ENCODE results near the gene FCGR3A. TPM values are rescaled to one million over a fixed set of nuclear protein-coding genes. Genes with fewer than 3 reads are reported as not detected.
"Not testable (repeated sequence)": the region's sequence is repeated elsewhere in the genome, so short reads cannot be mapped to it uniquely, and the experiment has no call there.

FCGR3A gene
- total RNA-seq, 1 experiment from 2014 or later = not detected

DNA sequence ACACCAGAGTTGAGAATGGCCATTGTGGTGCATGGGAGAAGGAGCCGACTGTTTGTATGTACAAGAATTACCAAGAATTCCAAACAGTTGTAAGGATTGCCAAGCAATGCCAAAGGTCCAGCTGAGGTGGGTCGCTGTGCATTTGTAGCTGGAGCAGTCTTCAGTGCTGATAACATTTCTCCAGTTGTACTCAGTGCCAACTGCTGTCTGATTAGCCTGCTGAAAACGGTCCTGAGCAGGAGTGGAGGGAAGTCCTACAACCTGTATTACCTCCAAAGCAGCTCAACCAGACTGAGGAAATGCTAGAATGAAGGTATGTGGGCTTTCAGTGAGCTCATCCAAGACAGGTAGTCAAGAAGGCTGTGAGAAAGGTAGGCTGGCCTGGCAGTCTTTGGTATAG, 6.5 kb upstream of the FCGR3A start:
- H3K4me1 ChIP-seq (replicated peaks; ENCODE audit: insufficient read depth); CTCF ChIA-PET; POLR2A ChIA-PET (ENCODE audit: unreplicated experiment); H4K20me1 ChIP-seq (ENCODE audit: insufficient read depth); H3K4me3 ChIP-seq; H3K79me2 ChIP-seq (ENCODE audit: low read depth); intact Hi-C loops (cut with micrococcal nuclease; ENCODE audit: unreplicated experiment); H3K9me3 ChIP-seq (ENCODE audit: insufficient read depth, low read depth); H3K9me2 ChIP-seq (ENCODE audit: insufficient read depth); H3K4me2 ChIP-seq; H3K27me3 ChIP-seq (ENCODE audit: insufficient read depth, low read depth); H3K27ac ChIP-seq; BruUV-seq (replicated peaks); DNase-seq; H3F3A ChIP-seq (ENCODE audit: insufficient read depth, low read depth); H2AFZ ChIP-seq; H3K36me3 ChIP-seq (ENCODE audit: low read depth): not testable (repeated sequence)

DNA sequence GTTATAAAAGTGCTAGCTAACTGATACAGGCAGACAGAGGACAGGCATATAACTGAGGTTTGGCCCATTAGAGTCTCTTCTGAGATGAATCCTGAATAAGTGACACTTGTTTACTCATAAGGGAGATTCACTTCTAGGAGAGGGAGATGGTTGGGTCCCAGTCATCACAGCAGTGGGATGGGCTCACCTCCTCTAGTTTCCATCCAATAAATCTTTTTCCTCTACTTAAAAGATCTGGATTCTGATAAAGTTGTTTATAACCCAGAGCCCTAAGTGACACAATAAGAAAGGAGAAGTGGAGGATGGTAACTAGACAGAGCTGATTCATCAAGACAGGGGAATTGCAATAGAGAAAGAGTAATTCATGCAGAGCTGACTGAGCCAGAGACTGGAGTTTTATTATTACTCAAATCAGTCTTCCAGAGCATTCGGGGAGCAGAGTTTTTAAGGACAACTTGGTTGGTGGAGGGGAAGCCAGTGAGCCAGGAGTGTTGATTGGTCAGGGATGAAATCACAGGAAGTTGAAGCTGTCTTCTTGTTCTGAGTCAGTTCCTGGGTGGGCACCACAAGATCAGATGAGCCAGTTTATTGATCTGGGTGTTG, 5.3 kb upstream of the FCGR3A start:
- H3K9me3 ChIP-seq (ENCODE audit: insufficient read depth, low read depth); H4K20me1 ChIP-seq (ENCODE audit: insufficient read depth); H3K4me3 ChIP-seq; BruUV-seq (replicated peaks); H3K4me2 ChIP-seq; H3K9me2 ChIP-seq (ENCODE audit: insufficient read depth); POLR2A ChIA-PET (ENCODE audit: unreplicated experiment); H3K27ac ChIP-seq; H3K36me3 ChIP-seq (ENCODE audit: low read depth); intact Hi-C loops (cut with micrococcal nuclease; ENCODE audit: unreplicated experiment); CTCF ChIA-PET; H2AFZ ChIP-seq; H3K27me3 ChIP-seq (ENCODE audit: insufficient read depth, low read depth); H3K4me1 ChIP-seq (replicated peaks; ENCODE audit: insufficient read depth); H3K79me2 ChIP-seq (ENCODE audit: low read depth); H3F3A ChIP-seq (ENCODE audit: insufficient read depth, low read depth): not testable (repeated sequence)
- DNase-seq = peak in 1 of 2 experiments; percentile 33

DNA sequence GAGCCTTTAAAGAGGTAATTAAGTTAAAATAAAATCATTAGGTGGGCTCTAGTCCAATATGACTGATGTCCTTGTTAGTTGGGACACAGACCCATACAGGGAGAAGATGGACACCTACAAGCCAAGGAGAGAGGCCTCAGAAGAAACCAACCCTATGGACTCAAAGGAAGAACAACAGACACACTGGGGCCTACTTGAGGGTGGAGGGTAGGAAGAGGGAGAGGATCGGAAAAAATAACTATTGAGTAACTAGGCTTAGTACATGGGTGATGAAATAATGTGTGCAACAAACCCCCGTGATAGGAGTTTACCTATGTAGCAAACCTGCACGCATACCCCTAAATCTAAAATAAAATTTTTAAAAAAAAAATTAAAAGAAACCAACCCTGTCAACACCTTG, 4.7 kb upstream of the FCGR3A start:
- H3K4me1 ChIP-seq (replicated peaks; ENCODE audit: insufficient read depth); intact Hi-C loops (cut with micrococcal nuclease; ENCODE audit: unreplicated experiment); H3K27ac ChIP-seq; H3K4me2 ChIP-seq; H2AFZ ChIP-seq; DNase-seq; POLR2A ChIA-PET (ENCODE audit: unreplicated experiment); CTCF ChIA-PET; BruUV-seq (replicated peaks); H4K20me1 ChIP-seq (ENCODE audit: insufficient read depth); H3K36me3 ChIP-seq (ENCODE audit: low read depth); H3K4me3 ChIP-seq; H3F3A ChIP-seq (ENCODE audit: insufficient read depth, low read depth); H3K9me3 ChIP-seq (ENCODE audit: insufficient read depth, low read depth); H3K9me2 ChIP-seq (ENCODE audit: insufficient read depth); H3K27me3 ChIP-seq (ENCODE audit: insufficient read depth, low read depth); H3K79me2 ChIP-seq (ENCODE audit: low read depth): not testable (repeated sequence)

DNA sequence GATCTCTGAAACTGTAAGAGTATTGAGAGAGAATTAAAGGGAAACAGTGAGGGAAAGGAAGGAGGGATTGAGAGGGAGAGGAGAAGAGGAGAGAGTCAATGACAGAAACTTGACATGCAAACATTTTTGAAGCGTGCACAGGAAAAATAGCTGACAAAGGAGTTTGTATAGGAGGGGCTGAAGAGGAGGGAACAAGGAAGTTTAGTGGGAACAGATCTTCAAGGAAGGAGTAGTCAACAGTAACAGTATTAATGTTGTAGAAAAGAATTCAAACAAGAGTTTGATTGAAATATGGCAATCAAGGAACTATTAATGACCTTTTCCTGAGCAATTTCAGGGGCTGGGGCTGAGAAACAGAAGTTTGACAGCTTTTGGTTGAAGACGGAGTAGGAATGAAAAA, 4.0 kb upstream of the FCGR3A start:
- H3K4me1 ChIP-seq (replicated peaks; ENCODE audit: insufficient read depth); H3K27me3 ChIP-seq (ENCODE audit: insufficient read depth, low read depth); H3K9me2 ChIP-seq (ENCODE audit: insufficient read depth); intact Hi-C loops (cut with micrococcal nuclease; ENCODE audit: unreplicated experiment); H3K79me2 ChIP-seq (ENCODE audit: low read depth); H2AFZ ChIP-seq; DNase-seq; H3K4me3 ChIP-seq; H3K27ac ChIP-seq; H3F3A ChIP-seq (ENCODE audit: insufficient read depth, low read depth); H3K4me2 ChIP-seq; BruUV-seq (replicated peaks); H4K20me1 ChIP-seq (ENCODE audit: insufficient read depth); H3K9me3 ChIP-seq (ENCODE audit: insufficient read depth, low read depth); H3K36me3 ChIP-seq (ENCODE audit: low read depth); POLR2A ChIA-PET (ENCODE audit: unreplicated experiment); CTCF ChIA-PET: not testable (repeated sequence)

DNA sequence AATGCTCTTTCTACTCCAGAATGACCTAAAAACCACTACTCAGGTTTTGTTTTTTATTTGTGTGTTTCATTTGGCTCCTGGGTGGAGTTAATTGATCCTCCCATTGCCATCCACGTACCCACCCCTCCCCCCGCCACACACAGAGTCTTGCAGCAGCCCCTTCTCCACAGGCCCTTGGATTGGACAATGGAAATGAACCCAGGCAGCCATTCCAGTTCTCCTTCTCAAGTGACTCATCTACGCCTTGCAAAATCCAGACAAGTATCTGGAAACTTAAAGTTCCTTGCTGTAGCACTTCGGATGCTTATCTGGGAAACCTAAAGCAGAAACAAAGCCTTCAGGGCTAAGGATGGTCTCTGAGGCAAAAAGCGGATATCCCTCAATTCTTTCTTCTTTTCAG, 1.3 kb upstream of the FCGR3A start:
- POLR2A ChIA-PET (ENCODE audit: unreplicated experiment); CTCF ChIA-PET; H3K4me1 ChIP-seq (replicated peaks; ENCODE audit: insufficient read depth); H4K20me1 ChIP-seq (ENCODE audit: insufficient read depth); H3K9me3 ChIP-seq (ENCODE audit: insufficient read depth, low read depth); H3K9me2 ChIP-seq (ENCODE audit: insufficient read depth); H3K27me3 ChIP-seq (ENCODE audit: insufficient read depth, low read depth); BruUV-seq (replicated peaks); H3K79me2 ChIP-seq (ENCODE audit: low read depth); H3F3A ChIP-seq (ENCODE audit: insufficient read depth, low read depth); H2AFZ ChIP-seq; H3K36me3 ChIP-seq (ENCODE audit: low read depth); intact Hi-C loops (cut with micrococcal nuclease; ENCODE audit: unreplicated experiment); H3K27ac ChIP-seq; H3K4me2 ChIP-seq; H3K4me3 ChIP-seq: not testable (repeated sequence)
- DNase-seq = peak in 1 of 2 experiments; percentile 37

DNA sequence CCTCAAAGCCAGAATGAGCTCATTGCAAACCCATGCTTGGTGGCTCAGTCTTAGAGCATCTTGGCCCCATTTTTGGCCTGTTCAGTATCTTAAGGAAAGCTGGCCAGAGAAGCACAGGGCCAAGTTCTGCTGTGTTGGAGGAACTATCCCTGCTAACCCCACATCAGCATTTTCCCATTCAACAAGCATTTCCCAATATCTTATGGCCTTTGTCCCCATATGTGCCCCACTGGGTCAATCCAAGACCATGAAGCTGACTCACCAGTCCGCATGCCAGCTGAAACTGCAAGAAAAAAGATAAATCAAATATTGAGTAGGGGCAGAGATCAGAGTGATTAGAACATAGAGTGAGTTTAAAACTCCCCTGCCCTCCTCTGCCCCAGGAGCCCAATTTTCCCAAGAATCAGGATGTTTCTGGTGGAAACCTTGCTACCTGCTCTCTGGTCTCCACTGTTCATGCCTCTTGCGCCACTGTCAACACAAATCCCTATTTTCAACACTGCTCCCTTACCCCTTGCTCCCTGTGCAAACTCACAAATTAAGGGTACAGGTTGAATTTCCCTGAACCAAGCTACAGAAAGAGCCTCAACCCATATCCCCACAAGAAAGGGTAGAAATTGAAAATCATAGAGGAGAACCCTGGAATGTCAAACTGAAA, 740 bp downstream of the FCGR3A start:
- H3F3A ChIP-seq (ENCODE audit: insufficient read depth, low read depth); H3K79me2 ChIP-seq (ENCODE audit: low read depth); DNase-seq; H3K4me2 ChIP-seq; H2AFZ ChIP-seq; H4K20me1 ChIP-seq (ENCODE audit: insufficient read depth); BruUV-seq (replicated peaks); H3K4me3 ChIP-seq; H3K9me3 ChIP-seq (ENCODE audit: insufficient read depth, low read depth); CTCF ChIA-PET; POLR2A ChIA-PET (ENCODE audit: unreplicated experiment); H3K9me2 ChIP-seq (ENCODE audit: insufficient read depth); H3K36me3 ChIP-seq (ENCODE audit: low read depth); H3K27me3 ChIP-seq (ENCODE audit: insufficient read depth, low read depth); H3K4me1 ChIP-seq (replicated peaks; ENCODE audit: insufficient read depth); H3K27ac ChIP-seq: not testable (repeated sequence)
- intact Hi-C loops (cut with micrococcal nuclease; ENCODE audit: unreplicated experiment) = loop anchor here (5.0 kb wide), 1 partner anchor 78 kb away; no protein-coding TSS in a partner anchor

DNA sequence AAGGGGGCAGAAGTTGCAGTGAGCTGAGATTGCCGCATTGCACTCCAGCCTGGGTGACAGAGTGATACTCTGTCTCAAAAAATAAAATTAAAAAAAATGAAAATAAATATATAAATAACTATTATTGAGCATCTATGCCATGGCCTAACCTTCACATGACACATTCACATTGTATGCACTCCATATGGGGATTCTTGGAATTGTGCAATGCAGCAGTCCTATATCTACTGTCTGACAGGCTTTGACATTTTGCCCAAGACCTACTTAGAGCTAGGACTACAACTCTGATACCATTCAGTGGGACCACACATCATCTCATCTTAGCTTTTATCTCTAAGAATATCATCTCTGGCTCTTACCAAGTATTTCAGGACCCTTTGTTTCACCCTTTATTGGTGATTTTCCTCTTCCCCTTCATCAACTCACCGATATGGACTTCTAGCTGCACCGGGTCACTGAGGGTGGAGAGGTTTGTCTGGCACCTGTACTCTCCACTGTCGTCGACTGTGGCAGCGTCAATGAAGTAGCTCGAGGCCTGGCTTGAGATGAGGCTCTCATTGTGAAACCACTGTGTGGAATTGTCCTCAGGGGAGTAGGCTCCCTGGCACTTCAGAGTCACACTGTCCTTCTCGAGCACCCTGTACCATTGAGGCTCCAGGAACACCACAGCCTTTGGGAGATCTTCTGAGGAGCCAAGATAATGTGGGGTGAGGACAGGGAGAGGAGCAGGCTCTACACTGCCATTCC, 1.4 kb downstream of the FCGR3A start:
- DNase-seq; H3K9me2 ChIP-seq (ENCODE audit: insufficient read depth); H3K4me1 ChIP-seq (replicated peaks; ENCODE audit: insufficient read depth); H3K27ac ChIP-seq; POLR2A ChIA-PET (ENCODE audit: unreplicated experiment); H3K4me2 ChIP-seq; H3K27me3 ChIP-seq (ENCODE audit: insufficient read depth, low read depth); H3F3A ChIP-seq (ENCODE audit: insufficient read depth, low read depth); H3K79me2 ChIP-seq (ENCODE audit: low read depth); H2AFZ ChIP-seq; CTCF ChIA-PET; H3K36me3 ChIP-seq (ENCODE audit: low read depth); H3K4me3 ChIP-seq; BruUV-seq (replicated peaks); H4K20me1 ChIP-seq (ENCODE audit: insufficient read depth); H3K9me3 ChIP-seq (ENCODE audit: insufficient read depth, low read depth): not testable (repeated sequence)
- intact Hi-C loops (cut with micrococcal nuclease; ENCODE audit: unreplicated experiment) = loop anchor here (5.0 kb wide), 1 partner anchor 79 kb away; no protein-coding TSS in a partner anchor

Data from PC-9 (cell line).